IPS-15b (cell line): ENCODE data around the gene PPP3R1.

ENCODE experiments used
- H3K27me3 ChIP-seq: one replicate; pipeline ENCODE4 v1.6.1; 2013; ENCODE audit warnings: low read length; ENCODE audit not compliant: control insufficient read depth, insufficient read depth
- H3K36me3 ChIP-seq: one replicate; pipeline ENCODE4 v1.6.1; 2013; ENCODE audit warnings: low read length; ENCODE audit not compliant: control insufficient read depth, insufficient read depth
- H3K4me1 ChIP-seq: one replicate; pipeline ENCODE4 v1.6.1; 2013; ENCODE audit warnings: mild to moderate bottlenecking, low read length; ENCODE audit not compliant: control insufficient read depth, insufficient read depth
- H3K4me3 ChIP-seq: one replicate; pipeline ENCODE4 v1.5.1; 2013; ENCODE audit warnings: low read depth, low read length
- H3K9ac ChIP-seq: one replicate; pipeline ENCODE4 v1.6.1; 2013; ENCODE audit warnings: low read depth, mild to moderate bottlenecking, low read length
- H3K9me3 ChIP-seq: one replicate; pipeline ENCODE4 v1.6.1; 2013; ENCODE audit warnings: mild to moderate bottlenecking, low read length; ENCODE audit not compliant: control insufficient read depth, insufficient read depth

Gene PPP3R1

DNA sequence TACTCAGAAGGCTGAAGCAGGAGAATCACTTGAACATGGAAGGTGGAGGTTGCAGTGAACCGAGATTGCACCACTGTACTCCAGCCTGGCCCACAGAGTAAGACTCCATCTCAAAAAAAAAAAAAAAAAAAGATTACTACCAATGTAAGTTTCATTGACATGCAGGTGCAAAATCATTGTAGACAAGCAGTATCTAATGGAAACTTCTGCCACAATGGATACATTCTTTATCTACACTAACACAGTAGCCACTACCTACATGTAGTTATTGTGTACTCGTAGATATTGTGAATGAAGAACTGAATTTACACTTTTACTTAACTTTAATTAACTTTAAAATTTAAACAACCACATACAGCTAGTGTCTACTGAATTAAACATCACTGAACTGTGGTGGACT, 10.6 kb downstream of the PPP3R1 start:
- H3K4me3 ChIP-seq, result no peak overlapping the region
- peaks cover 28% of the 10 kb centered on the region for H3K4me1 ChIP-seq
- H3K9ac ChIP-seq, result no peak overlapping the region
- H3K36me3 ChIP-seq, result no peaks in the 10 kb centered on the region
- no peaks in the 10 kb centered on the region for H3K27me3 ChIP-seq
- no peaks in the 10 kb centered on the region for H3K9me3 ChIP-seq

DNA sequence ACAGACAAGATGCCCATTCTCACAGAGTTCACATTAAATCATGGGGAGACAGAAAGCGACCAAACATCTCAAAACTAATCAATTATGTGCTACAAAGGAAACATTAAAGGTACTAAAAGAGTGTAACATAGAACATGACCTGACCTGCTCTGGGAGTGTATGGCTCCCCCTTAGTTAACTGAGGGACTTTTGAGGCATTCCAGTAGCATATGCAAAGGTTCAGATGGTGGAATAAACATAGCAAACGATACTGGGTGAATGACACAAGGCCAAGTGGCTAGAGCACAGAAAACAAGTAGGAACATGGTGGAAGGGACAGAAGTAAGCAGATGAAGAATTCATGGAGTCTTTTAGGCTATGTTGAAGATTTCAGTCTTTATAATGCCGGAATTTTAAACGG, 11.9 kb downstream of the PPP3R1 start:
- Histone ChIP-seq H3K9ac (no peak overlapping the region), H3K9me3 (no peaks in the 10 kb centered on the region), H3K4me3 (no peak overlapping the region), H3K4me1 (peaks cover 28% of the 10 kb centered on the region), H3K27me3 (no peaks in the 10 kb centered on the region), H3K36me3 (no peaks in the 10 kb centered on the region)

DNA sequence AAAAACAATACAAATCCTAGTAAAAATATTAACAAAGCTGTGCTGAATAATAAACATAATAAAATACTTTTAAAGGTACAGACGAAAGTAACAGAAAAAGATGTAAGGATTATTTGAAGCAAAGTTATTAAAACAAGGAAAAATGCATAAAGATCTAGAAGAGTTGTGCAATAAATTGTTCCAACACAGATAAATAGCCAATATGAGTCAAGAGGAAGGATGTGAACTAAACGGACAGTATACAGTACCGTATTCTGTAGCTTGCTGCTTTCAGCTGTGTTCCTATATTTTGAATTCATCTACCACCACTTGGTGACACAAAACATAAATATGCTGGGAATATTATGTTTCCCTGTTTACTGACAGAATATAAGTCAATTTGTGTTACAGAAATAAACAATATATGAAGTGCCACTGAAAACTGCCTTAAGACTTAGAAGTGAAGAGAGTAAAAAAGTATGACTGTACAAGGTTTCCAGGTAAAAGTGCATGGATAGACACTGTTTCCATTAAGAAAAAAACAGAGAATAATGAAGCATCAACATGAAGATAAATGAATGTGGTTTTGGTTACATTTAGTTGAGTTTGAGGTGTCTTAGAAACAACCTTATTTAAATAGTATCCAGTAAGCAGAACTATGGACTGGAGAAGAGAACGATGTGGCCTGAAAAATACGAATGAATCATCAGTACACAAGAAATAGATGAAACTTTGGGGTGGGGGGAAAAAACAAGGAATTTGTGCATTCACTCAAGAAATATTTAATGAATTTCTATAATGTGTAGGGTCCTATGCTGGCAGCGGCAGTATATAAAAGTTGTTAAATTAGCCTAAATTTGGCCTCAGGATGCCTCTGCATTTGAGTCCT, 13.1 kb downstream of the PPP3R1 start:
- H3K4me3 ChIP-seq, result no peak overlapping the region
- H3K4me1 ChIP-seq, result peaks cover 29% of the 10 kb centered on the region
- H3K9me3 ChIP-seq, result no peaks in the 10 kb centered on the region
- H3K9ac ChIP-seq, result no peak overlapping the region
- no peaks in the 10 kb centered on the region for H3K27me3 ChIP-seq
- H3K36me3 ChIP-seq, result no peaks in the 10 kb centered on the region

- no peaks in the 10 kb centered on the region for H3K9me3 ChIP-seq
- H3K27me3 ChIP-seq, result no peaks in the 10 kb centered on the region
- no peaks in the 10 kb centered on the region for H3K36me3 ChIP-seq
- peaks cover 25% of the 10 kb centered on the region for H3K4me1 ChIP-seq
- H3K9ac ChIP-seq, result no peak overlapping the region
- no peak overlapping the region for H3K4me3 ChIP-seq
Observed at GRCh38 chr2:68237976-68238580, 14.3 kb downstream of the PPP3R1 start.

DNA sequence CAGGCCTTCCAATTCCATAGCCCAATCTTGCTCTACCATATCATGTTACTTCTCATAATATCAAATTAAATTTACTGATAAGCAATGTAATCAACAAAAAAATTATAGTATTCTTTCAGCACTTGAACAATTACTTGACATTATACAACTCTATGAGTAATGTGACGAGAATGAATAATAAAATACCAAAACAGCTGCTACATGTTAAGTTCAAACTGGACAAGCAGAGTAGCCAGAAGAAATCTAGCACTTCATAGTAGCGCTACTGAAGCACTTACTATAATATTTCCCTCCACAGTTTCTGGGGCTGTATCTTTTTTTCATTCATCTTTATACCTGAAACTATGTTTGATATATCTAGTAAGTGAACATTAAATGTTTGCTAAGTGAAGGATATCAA, 14.9 kb downstream of the PPP3R1 start:
- Histone ChIP-seq H3K9ac (no peak overlapping the region), H3K36me3 (no peaks in the 10 kb centered on the region), H3K9me3 (no peaks in the 10 kb centered on the region), H3K4me1 (peaks cover 25% of the 10 kb centered on the region), H3K4me3 (no peak overlapping the region), H3K27me3 (no peaks in the 10 kb centered on the region)

DNA sequence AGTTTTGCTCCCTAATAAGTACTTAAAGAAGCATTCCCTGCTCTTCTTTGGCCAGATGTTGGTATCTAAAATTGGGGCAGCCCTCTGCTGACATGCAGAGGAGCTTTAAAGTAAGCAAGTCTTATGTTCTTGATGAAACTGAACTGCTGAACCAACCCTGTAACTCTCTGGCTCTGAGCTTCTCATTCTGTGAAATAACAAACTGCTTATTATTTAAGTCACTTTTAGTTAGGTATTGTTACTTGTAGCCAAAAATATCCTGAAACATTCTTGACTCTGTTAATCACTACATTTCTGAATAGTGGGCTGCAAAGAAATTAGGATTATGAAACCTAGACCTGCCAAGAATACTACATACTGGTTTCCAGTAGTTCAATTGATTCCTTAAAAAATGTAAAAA, 15.5 kb downstream of the PPP3R1 start:
- no peaks in the 10 kb centered on the region for H3K36me3 ChIP-seq
- H3K9ac ChIP-seq, result no peak overlapping the region
- H3K9me3 ChIP-seq, result no peaks in the 10 kb centered on the region
- no peaks in the 10 kb centered on the region for H3K27me3 ChIP-seq
- no peak overlapping the region for H3K4me3 ChIP-seq
- peaks cover 25% of the 10 kb centered on the region for H3K4me1 ChIP-seq

DNA sequence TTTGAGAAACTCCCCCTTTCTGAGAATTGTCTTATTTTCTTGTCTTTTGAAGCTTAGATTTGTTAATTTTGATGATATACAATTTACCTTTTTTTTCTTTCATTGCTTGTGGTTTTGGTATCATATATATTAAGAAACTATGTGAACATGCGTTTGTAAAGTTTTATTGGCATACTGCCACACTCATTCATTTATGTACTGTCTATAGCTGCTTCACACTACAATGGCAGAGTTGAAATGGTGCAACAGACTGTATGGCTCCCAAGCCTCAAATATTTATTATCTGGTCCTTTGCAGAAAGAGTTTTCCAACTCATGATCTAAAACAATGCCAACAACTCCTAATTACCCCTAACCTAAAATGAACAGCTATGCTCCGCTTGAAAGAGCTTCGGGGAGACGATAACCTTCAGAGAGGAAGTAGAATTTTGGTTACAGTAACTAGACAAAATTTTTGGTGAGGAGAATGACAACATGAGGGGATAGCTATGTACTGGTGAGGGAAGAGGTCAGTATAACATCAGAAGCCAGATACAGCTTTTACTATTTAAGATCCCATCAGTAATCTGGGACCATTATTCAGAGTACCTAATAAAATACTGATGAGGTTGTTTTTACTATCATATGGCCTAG, 16.1 kb downstream of the PPP3R1 start:
- Histone ChIP-seq H3K4me1 (peaks cover 27% of the 10 kb centered on the region), H3K4me3 (no peak overlapping the region), H3K36me3 (no peaks in the 10 kb centered on the region), H3K27me3 (no peaks in the 10 kb centered on the region), H3K9me3 (no peaks in the 10 kb centered on the region), H3K9ac (no peak overlapping the region)

DNA sequence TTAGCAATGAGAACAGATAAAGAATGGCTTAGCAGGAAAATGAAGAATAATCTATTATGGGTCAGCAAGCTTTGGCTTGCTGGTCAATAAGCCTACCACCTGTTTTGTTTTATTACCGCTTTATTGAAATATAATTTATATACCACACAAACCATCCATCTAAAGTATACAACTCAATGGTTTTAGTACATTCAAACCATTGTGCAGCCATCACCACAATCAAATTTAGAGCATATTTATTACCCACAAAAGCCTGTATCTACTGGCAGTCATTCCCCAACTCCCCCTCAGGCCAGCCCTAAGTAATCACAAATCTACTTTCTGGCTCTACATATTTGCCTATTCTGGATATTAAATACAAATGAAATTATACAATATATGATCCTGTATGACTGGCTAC, 17.2 kb downstream of the PPP3R1 start:
- H3K27me3 ChIP-seq, result no peaks in the 10 kb centered on the region
- no peaks in the 10 kb centered on the region for H3K9me3 ChIP-seq
- no peak overlapping the region for H3K9ac ChIP-seq
- no peaks in the 10 kb centered on the region for H3K36me3 ChIP-seq
- no peak overlapping the region for H3K4me3 ChIP-seq
- peaks cover 19% of the 10 kb centered on the region for H3K4me1 ChIP-seq

DNA sequence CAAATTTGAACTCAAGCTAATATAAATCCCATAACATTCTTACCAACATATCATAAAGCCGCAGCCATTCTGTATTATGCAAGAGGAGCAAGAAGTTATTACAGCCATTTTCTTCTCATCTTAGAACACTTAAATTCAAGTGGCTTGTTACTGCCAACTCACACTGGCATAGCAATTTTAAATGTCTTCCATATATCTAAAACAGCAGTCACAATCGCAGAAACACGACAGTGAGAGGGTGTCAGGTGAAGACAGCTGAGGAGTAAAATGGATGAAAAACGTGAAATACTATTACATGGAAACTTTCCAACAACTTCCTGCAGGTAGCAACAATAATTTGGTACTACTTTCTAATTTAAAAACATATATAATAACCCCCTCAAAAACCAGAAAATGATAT, 17.9 kb downstream of the PPP3R1 start:
- Histone ChIP-seq H3K9me3 (no peaks in the 10 kb centered on the region), H3K4me3 (no peak overlapping the region), H3K27me3 (no peaks in the 10 kb centered on the region), H3K36me3 (no peaks in the 10 kb centered on the region), H3K4me1 (peaks cover 15% of the 10 kb centered on the region), H3K9ac (no peak overlapping the region)

- peaks cover 7% of the 10 kb centered on the region for H3K4me1 ChIP-seq
- H3K36me3 ChIP-seq, result no peaks in the 10 kb centered on the region
- H3K9ac ChIP-seq, result no peak overlapping the region
- no peaks in the 10 kb centered on the region for H3K9me3 ChIP-seq
- no peaks in the 10 kb centered on the region for H3K27me3 ChIP-seq
- H3K4me3 ChIP-seq, result no peak overlapping the region
Observed at GRCh38 chr2:68231061-68231372, 21.3 kb downstream of the PPP3R1 start.

DNA sequence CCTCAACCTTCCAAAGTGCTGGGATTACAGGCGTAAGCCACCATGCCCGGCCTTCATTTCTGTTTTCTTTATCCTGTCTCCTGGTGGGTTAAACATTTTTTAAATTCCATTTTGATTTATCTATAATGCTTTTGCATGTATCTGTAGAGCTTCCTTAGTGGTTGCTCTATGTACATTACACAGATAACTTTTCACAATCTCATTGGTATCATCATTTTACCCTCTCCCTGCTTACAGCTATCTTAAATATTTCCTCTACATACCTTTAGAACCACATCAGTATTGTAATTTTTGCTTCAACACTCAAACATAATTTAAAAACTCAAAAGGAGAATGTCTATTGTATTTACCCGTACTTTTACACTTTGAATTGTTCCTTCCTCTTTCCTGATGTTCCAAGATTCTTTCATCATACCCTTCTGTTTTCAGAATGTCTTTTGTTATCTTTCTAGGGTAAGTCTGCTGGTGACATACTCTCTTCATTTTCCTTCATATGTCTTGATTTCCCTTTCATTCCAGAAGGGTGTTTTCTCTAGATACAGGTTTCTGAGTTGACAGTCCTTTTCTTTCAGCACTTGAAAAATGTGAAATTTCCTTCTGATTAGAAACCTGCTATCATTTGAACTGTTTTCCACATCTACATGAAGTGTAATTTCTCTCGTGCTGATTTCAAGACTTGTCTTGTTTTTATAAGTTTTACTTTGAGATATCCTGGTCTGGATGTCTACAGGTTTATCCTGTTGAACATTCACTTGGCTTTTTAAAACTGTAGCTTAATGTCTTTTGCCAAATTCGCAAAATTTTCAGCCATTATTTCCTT, 21.9 kb downstream of the PPP3R1 start:
- no peaks in the 10 kb centered on the region for H3K9me3 ChIP-seq
- no peaks in the 10 kb centered on the region for H3K36me3 ChIP-seq
- peaks cover 9% of the 10 kb centered on the region for H3K4me1 ChIP-seq
- no peak overlapping the region for H3K4me3 ChIP-seq
- H3K27me3 ChIP-seq, result no peaks in the 10 kb centered on the region
- no peak overlapping the region for H3K9ac ChIP-seq
